GM21717 (cell line): ENCODE data around the gene SV2A.

Experiments
- ATAC-seq: cut with Tn5 transposase; IDR thresholded peaks from one replicate; pipeline ENCODE4 v1.9.1; 2021; ENCODE audit warnings: mild to moderate bottlenecking, moderate library complexity; ENCODE audit not compliant: unreplicated experiment

Gene SV2A

DNA sequence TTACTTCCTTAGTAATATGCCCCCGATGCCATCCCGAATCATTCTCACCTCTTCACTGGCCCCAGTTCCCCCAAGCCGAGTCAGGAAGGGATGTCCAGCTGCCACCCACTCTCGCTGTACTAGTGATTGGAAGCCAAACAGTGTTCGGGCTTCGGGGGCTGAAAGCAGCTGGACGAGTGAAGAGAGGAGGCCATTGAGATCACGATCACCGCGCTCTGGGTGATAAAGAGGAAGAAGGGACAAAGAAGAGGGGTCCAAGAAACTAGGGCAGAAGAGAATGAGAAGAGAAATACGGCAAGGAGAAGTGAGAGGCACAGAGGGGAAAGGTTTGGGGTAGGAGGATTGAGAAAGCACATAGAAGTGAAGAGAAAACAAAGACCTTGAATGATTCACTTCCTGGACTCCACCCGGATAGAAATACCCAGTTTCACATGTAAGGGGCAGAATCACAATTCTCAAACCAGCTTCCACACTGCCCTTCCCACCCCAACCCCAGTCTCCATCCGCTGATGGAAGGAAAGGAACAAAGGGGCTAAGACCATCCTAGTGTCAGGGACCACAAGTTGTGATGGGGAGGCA is 13.7 kb upstream of the SV2A start:
- ATAC-seq, result no peak

DNA sequence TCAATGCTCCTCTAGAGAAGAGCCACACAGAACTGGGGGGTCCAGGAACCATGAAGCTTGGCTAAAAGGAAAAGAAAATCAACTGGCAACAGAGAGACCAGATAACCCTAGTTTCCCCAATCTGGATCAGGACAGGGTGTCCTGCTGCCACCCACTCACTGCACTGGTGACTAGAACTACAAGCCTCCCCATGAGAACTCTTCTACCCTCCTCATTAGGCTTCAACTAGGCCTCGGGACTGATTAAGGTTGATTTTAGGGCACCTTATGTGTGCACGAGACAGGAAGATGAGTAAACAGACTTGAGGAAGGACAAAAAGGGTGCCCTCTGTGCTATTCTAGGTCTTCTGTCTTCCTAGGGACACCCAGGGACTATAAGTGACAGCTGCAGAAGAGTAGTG is 12.2 kb upstream of the SV2A start:
- ATAC-seq, result no peak

GRCh38 chr1:149928401-149928724 is 10.7 kb upstream of the SV2A start:
- no peak for ATAC-seq

DNA sequence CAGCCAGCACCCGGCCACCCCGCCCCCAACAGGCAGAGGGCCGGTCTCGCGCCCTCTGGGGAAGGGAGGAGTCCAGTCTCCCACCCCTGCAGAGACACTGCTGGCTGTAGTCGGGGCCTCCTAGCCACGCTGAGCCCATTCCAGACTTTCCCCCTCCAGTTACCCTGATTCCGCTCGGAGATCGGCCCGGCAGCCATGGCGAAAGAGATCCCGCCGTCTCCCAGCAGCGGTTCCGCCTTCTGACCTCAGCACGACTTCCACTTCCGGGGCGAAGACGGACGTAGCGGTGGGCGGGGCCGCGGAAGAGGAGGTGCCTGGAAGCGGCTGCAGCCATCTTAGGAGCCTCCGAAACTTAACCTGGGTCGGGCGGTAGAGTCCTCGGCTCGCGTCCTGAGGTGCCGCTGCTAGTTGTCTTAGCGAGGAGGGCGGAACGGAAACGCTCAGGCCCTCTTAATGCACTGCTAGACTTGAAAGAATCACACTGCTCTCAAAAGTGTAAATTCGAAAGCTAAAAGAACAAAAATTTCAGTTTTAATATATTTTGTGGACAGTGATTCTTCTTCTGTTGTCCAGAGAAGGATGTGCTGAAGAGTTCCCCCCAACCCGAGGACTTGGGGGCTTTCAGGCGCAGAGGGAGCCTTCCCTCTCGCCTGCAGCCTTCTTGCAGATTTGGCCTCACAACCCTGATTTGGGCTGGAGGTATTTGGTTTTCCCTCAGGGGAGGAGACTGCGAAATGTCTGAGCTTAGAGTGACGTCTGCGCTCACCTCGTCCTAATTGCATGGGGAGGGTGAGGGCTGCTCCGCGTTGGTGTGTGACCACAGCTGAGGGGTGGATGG is 10.1 kb upstream of the SV2A start, which contains the start of gene SF3B4:
Gene SF3B4, minus strand, starts transcription at position 241 of the 838 bp plus-strand sequence. Its CDS starts 44 bp downstream, at position 197.
- peak; percentile 95 for ATAC-seq

DNA sequence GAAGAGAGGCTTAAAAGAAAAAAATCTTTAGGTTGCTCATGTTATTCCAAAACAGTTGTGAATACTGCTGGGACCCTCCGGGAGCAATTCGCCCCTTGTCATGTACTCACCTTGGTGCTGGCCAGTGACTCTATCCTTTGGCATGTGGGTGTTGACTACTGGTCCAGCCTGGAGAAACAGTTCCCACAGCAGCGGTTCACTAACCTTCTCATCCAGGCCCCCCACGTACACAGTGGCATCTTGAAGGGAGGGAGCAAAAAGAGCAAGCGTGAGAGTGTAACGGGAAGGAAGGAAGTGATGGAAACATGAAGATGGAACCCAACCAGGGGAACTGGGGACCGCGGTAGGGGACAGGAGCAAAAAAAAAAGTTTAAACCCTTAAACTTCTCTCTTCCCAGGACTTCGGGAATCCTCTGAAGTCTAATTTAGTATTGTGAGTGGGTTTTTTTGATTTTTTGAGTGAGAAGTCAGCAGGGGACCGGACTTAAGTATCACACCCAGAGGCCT is 9.5 kb upstream of the SV2A start:
- ATAC-seq, result no peak

DNA sequence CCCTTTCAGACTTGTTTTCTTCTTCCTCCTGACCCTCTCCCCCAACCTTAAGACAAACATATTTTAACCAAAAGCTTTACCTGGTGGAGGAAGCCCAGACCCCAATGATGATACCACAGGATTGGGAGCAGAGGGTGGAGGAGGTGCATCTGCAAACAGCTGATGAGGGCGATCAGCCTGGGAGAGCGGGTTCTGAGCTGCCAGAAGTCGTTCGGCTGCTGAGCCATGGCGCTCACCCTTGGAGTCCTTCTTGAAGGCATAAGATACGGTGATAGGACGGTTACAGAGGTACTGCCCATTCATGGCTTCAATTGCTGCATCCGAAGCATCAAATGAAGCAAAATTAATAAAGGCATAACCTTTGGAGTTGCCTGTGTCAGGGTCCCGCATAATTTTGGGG is 8.7 kb upstream of the SV2A start:
- ATAC-seq, result no peak

- ATAC-seq, result no peak
Observed at GRCh38 chr1:149925751-149926150, 8.1 kb upstream of the SV2A start.

DNA sequence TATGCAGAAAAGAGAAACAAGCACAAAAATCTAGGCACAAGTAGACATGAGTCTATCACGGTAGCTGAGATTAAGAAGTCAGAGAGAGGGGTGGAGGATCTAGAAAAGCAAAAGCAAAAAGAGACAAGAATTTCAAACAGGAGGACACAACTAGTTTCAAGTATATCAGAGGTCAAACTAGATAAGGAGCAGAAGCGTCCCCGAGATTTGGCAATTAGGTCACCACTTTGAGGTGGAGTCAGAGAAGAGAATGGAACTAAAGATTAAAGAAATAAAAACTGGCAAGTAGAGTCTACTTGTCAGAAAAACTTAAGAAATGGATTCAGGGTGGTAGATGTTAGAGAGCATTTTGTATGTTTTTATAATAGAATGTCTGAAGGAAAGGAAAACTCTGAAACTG is 7.7 kb upstream of the SV2A start:
- no peak for ATAC-seq

- ATAC-seq, result no peak
Observed at GRCh38 chr1:149923626-149924025, 6.0 kb upstream of the SV2A start.

DNA sequence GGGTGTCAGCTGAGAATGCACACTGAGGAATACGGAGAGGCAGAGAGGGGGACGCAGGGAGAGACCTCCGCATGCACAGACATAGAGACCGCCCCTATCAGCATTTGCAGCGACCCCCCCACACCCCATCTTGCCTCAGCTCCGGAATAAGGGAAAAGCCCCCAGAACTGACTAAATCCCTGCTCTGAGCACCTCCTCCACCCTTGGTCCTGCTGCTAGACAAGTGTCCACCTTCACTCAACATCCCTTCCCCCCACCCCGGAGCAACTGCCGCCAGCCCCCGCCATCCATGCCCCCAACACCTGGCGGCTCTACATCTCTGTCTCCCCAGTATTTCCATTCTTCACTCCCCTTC is 769 bp downstream of the SV2A start:
- no peak for ATAC-seq

GRCh38 chr1:149916193-149916897 is 1.3 kb downstream of the SV2A start:
- no peak for ATAC-seq

- no peak for ATAC-seq
Observed at GRCh38 chr1:149915429-149916192, 2.0 kb downstream of the SV2A start.

- ATAC-seq, result no peak
Observed at GRCh38 chr1:149914545-149914944, 3.1 kb downstream of the SV2A start.

GRCh38 chr1:149906570-149907075 is 11.0 kb downstream of the SV2A start:
- no peak for ATAC-seq

GRCh38 chr1:149903836-149904491 is 13.7 kb downstream of the SV2A start:
- ATAC-seq, result no peak

DNA sequence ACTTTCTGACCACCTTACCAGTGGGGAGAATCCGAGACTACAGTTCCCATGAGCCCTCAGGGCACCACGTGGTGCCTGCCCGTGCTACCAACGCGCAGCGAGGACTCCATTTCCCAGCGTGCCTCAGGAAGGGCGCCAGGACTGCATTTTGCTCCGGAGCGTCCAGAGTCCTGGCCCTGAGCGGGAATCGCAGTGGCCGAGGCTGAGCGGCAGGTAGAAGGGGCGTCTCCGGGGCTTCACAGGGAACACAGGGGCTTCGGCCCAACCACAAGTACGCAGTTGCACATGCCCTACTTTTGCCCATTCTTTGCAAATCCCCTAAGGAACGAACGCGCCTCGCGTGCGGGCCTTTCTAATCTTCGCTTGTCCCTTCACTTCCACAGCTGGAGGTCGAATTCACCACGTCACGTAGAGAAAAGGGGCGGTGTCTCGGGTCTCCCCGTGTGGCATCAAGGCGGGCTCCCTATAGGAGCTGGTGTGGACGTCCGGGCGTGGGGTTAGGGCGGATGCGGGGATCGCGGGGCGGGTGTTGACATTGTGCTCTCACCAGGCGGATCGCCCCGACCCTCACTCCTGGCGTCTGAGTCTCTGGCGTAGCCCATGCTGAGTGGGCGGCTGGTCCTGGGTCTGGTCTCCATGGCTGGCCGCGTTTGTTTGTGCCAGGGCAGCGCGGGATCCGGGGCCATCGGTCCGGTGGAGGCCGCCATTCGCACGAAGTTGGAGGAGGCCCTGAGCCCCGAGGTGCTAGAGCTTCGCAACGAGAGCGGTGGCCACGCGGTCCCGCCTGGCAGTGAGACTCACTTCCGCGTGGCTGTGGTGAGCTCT is 18.0 kb downstream of the SV2A start, which contains the start of gene BOLA1:
Gene BOLA1, plus strand, starts transcription at position 109 of the 825 bp plus-strand sequence. Its CDS starts 492 bp downstream, at position 601.
- peak; percentile 90 for ATAC-seq

DNA sequence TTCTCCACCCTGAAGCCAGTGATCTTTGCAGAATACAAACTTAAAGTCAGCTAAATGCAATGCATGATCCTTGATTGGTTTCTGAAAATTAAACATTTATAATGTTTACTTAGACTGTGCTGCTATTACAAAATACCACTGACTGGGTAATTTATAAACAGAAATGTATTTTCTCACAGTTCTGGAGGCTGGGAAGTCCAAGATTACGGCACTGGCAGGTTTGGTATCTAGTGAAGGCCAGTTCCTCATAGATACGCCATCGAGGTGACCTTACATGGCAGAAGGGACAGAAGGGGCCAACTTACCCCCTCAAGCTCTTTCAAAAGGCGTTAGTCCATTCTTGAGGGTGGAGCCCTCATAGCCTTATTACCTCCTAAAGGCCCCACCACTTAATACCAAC is 21.1 kb downstream of the SV2A start:
- ATAC-seq, result no peak

DNA sequence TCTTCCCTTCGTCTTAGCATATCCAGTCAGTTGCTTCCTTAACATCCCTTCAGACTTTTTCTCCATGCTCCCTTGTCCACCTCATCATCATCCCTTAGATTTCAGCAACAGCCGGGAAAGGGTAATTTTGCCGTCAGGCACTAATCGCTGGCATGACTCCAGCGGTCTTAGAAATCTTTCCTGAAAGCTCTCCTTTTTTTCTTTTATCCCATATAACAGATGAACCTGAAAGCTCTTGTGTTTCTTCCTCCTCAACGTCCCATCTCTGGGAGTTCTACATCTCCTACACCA is 28.7 kb downstream of the SV2A start:
- no peak for ATAC-seq

GRCh38 chr1:149888247-149888998 is 29.2 kb downstream of the SV2A start:
- ATAC-seq, result peak; percentile 28
